HG03060 (cell line): ENCODE results near the gene SIK2.
"Not testable (repeated sequence)": the region's sequence is repeated elsewhere in the genome, so short reads cannot be mapped to it uniquely, and the experiment has no call there.

Experiments
- ATAC-seq: cut with Tn5 transposase; IDR thresholded peaks from one replicate; pipeline ENCODE4 v1.9.1; 2021; ENCODE audit warnings: low read depth, moderate number of reproducible peaks; ENCODE audit not compliant: unreplicated experiment

SIK2 gene

DNA sequence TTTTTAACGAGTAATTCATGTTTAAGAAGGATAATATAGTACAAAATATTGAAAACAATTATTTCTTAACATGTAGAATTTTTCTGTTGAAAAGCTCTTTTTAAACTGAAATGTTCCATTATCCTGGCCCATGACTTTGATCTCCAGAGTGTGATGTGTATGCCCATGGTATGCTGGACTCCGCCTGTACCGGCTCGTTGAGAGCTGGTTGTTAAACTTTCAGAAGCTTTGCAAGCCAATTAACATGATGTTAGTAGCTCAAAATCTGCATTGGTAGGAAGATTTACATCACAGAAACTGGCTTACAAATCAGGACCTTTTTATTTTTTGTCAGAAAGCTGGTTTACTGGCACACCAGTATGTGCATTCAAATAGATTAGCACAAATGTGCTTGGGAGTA is 15.0 kb downstream of the SIK2 start:
- ATAC-seq: no peak

- ATAC-seq: no peak
Measured at GRCh38 chr11:111620518-111620917, 18.3 kb downstream of the SIK2 start.

DNA sequence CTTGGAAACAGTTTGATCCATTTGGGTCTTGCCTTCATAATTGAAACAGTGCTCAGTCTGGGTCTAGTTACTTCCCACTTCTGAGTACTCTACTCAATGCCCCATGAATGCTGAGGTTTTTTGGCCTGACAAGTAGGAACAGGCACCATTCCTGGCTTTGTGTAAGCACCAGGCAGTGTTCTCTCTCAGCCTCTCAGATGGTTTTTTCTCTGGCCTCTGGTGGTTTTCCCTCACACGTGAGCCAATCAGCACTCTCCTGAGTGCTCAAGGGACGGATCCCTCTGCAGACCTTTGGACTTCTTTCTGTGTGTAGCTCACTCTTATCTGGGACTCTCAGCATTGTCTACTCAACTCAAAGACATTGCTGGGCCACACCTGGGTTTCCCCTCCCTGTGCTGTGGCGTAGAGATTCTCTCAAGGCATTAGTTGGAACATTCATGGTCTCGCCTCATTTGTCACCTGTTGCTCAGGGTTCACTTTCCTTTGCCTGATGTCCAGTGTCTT is 21.3 kb downstream of the SIK2 start:
- no peak for ATAC-seq

DNA sequence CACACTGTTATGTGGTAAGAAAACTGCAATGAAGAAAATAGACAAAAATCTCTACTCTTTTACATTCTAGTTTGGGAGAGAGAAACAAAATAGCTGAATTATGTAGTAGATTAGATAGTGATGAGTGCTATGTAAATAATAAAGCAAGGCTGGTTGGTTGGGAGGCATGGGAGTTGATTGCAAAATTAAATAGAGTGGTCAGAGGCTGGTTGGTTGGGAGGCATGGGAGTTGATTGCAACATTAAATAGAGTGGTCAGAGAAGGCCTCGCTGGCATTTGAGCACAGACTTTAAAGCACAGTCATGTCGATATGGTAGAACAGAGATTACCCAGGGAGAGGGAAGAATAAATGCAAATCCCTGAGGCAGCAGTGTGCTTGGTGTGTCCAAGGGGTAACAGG is 22.4 kb downstream of the SIK2 start:
- ATAC-seq: no peak

GRCh38 chr11:111627591-111627990 is 25.3 kb downstream of the SIK2 start:
- ATAC-seq: no peak

DNA sequence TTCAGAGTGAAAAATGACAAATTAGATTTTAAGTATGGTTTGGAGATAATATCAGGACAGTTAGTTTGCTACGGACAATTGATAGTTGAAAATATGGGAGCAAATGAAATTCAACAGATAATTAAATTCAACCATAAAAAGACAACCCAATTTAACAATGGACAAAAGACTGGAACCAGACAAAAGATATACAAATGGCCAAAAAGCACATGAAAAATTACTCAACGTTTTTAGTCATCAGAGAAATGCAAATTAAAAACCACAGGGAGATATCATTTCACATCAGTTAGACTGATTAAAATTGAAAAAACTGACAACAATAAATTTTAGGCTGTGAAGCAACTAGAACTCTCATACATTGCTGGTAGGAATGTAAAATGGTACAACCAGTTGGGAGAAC is 27.2 kb downstream of the SIK2 start:
- ATAC-seq: no peak

- ATAC-seq: no peak
Measured at GRCh38 chr11:111631024-111631665, 28.9 kb downstream of the SIK2 start.

DNA sequence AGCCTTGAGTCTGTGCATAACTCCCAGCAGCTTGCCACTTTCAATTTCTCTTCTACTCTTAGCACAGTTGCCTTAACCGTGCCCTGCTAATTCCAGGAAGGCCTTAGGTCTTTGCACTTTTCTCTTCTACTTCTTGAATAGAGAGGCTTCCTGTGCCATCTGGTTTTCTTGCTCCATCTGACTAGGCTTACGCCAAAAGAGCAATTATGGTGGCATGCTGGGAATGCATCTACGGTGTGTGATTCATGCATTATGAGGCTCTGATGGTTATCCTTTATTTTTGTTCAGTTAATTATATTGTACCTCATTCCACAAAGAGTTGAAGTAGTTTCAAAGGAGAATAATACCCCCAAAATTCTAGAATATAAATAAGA is 29.4 kb downstream of the SIK2 start:
- no peak for ATAC-seq

- ATAC-seq: no peak
Measured at GRCh38 chr11:111632516-111633220, 30.4 kb downstream of the SIK2 start.

GRCh38 chr11:111633248-111633647 is 31.0 kb downstream of the SIK2 start:
- no peak for ATAC-seq

DNA sequence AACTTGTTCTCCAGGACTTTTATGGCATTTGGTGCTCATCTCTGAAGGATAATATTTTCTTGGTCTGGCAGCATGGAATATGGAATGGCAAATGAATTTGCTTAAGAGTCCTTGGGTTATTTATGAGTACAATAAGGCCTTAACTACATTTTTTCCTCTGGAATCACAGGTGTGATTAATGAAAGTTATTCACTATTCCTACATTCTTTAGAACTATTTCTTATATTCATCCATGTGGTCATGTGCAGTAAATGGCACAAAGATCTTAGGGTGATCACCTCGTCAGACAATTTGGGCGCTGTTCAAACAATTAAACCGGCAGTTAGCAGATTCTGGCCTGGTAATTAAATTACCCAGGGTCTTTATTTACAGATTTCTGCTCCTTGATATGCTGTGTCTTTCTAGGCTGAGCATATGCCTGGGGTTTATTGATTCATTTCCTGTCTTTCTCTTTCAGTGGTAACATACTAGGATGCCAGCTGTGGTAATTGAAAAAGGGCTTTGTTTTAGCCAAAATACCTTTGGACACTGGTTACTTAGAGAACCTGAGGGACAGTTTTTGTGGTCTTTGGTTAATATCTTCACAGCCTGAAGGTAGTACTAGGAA is 31.6 kb downstream of the SIK2 start:
- no peak for ATAC-seq

DNA sequence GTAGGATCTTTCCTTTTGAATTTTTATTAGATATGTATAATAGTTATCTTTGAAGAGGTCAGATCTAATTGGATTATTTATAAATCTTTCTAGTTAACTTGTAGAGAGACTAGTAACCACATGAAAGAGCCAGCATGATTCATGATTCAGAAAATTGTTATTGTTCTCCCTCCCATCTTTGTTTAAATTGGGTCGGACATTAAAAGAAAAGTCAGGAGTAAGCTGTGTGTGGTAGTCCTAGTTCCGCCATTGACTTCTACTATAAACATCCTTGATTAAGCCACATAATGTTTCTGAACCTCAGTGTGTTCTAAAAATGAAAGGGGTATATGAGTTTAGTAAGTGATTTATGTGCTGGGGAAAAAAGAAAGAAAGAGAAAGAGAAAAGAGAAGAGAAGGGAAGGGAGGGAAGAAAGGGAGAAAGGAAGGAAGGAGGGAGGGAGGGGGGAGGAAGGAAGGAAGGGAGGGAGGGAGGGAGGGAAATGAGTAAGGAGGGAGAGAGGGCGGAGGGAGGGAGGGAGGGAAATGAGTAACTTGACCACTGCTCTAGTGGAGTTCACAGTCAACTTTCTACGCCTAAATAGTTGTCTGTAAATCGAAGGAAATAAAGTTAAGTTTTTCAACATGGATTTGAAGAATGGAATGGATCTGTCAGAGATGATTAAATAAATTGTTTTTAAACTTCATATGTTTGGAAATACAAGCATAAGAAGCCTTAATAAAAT is 32.9 kb downstream of the SIK2 start:
- no peak for ATAC-seq

DNA sequence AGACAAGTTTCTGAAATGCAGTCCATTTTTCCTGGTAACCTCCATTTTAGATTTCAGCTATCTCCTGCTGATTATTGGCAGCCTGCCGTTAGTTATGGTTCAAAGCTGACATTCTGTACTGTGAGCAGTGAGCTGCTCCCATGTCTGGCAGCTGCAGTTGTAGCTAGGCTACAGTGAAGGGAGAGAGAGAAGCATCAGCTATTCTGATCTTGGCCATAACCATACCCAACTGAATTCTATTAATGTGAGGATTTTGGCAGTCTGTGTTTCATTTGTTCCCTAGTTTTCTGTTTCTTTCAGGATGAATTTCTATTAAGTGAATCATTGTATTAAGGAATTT is 33.4 kb downstream of the SIK2 start:
- ATAC-seq: no peak

- ATAC-seq: no peak
Measured at GRCh38 chr11:111637885-111638284, 35.6 kb downstream of the SIK2 start.

GRCh38 chr11:111639226-111639925 is 37.1 kb downstream of the SIK2 start:
- no peak for ATAC-seq

DNA sequence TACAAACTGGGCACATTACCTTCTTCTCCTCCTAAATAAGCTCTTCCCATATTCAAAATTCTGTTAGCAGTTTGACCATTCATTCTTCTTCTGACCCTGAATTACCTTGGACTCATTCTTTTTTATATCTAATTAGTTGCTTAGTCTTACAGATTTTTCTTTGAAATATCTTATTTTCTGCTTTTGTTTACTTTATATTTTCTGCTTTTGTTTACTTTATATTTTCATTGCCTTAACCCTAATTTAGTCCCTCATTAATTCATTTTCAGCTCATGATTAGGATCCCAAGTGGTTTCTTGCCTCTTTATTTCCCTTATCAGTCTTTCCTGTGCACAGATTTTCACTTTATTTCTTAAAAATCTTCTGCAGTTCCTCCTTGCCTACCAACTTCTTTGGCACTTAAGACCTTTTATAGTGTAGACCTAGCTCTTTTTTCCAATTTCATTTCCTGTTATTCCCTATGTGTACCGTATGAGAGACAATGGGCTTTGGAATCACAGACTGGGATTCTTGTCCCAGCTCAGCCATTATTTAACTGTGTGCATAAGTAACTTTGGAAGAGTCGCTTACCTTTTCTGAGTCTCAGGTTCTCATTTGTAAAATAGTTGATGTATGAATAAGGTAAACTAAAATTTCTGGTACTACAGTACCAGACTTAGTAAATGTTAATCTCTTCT is 39.2 kb downstream of the SIK2 start:
- no peak for ATAC-seq

GRCh38 chr11:111642542-111642941 is 40.3 kb downstream of the SIK2 start:
- ATAC-seq: no peak

- no peak for ATAC-seq
Measured at GRCh38 chr11:111644922-111645321, 42.7 kb downstream of the SIK2 start.

DNA sequence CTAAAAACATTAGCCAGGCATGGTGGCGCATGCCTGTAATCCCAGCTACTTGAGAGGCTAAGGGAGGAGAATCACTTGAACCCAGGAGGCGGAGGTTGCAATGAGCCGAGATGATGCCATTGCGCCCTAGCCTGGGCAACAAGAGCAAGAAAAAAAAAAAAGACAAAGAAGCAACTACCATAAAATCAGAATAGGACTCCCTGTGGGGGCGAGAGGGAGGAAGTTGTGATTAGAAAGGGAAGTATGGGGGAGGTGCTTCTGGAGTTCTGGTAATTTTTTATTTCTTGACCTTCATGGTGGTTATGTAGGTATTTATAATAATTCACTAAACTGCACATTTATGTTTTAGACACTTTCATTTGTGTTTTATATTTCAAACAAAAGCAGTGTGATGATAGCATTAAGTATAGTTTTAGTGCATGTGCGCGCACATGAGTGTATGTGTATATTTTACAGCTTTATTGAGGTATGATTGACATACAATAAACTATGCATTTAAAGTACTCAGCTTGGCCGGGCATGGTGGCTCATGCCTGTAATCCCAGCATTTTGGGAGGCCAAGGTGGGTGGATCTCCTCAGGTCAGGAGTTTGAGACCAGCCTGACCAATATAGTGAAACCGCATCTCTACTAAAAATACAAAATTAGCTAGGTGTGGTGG is 43.5 kb downstream of the SIK2 start:
- ATAC-seq: no peak

DNA sequence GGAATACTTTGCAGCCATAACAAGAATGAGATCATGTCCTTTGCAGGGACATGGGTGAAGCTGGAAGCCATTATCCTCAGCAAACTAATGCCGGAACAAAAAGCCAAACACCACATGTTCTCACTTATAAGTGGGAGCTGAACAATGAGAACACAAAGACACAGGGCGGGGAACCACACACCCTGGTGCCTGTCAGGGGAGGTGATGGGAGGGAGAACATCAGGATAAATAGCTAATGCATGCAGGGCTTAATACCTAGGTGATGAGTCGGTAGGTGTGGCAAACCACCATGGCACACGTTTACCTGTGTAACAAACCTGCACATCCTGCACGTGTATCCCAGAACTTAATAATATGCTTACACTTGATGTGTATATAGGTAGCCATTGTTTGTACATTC is 49.1 kb downstream of the SIK2 start:
- not testable (repeated sequence) for ATAC-seq
